PC-9 (cell line): ENCODE results near the gene RPL15.

Experiments used
- EZH2 ChIP-seq: fragments of 200-600 bp; sonication (generic); IDR thresholded peaks from 2 replicates; pipeline ENCODE4 v1.8.0; 2017; ENCODE audit warnings: antibody characterized with exemption, low read depth
- TF ChIP-seq, protein P1 (sequence below): fragments of 200-600 bp; sonication (generic); conservative IDR thresholded peaks from 2 replicates; pipeline ENCODE4 v1.6.1; 2017; ENCODE audit warnings: mixed run types, antibody characterized with exemption, mild to moderate bottlenecking, moderate library complexity

DNA sequence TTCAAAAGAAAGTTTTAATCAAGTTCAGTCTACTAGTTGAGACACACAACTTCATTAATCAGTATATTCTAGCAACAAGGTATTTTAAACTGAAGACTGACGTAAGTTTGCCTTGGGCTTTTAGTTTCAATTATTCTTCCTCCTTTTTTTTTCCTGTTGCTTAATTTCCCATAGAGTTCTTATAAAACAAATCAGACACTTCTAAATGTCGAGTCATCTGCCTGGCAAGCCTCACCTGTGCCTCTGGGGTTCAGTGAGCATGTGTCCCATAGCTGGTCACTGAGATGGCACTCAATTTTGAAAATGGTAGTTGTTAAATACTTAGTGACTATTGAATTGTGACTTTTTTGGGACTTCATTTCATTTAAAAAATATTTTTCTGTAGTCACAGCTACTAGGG is 27.5 kb upstream of the RPL15 start:
- TF ChIP-seq, protein P1, sequence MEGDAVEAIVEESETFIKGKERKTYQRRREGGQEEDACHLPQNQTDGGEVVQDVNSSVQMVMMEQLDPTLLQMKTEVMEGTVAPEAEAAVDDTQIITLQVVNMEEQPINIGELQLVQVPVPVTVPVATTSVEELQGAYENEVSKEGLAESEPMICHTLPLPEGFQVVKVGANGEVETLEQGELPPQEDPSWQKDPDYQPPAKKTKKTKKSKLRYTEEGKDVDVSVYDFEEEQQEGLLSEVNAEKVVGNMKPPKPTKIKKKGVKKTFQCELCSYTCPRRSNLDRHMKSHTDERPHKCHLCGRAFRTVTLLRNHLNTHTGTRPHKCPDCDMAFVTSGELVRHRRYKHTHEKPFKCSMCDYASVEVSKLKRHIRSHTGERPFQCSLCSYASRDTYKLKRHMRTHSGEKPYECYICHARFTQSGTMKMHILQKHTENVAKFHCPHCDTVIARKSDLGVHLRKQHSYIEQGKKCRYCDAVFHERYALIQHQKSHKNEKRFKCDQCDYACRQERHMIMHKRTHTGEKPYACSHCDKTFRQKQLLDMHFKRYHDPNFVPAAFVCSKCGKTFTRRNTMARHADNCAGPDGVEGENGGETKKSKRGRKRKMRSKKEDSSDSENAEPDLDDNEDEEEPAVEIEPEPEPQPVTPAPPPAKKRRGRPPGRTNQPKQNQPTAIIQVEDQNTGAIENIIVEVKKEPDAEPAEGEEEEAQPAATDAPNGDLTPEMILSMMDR = no peak
- TF ChIP-seq EZH2 = no peak
